ENCODE results near the gene CTDSPL.

CTDSPL gene

DNA sequence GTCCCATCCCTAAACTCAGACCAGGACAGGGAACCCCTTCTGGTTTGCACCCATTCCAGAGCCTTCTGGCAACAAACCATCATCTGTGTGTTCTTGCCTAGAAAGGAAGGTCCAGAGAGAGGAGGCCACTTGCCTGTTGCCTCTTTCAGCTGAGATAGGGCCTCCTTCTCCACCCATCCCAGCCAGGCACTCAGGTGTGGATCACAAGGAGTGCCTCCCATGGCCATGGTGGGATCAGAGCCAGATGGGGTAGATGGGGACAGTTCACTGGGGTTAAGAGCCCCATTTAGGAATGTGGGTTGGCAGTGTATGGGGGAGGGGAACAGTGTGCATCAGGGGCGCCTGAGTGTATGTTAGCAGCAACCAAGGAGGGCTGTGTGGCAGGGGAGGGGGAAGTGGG is 8.9 kb upstream of the CTDSPL start:
- intact Hi-C loops (cut with DNase I), result no loop called here
- DNase-seq, result no peak

DNA sequence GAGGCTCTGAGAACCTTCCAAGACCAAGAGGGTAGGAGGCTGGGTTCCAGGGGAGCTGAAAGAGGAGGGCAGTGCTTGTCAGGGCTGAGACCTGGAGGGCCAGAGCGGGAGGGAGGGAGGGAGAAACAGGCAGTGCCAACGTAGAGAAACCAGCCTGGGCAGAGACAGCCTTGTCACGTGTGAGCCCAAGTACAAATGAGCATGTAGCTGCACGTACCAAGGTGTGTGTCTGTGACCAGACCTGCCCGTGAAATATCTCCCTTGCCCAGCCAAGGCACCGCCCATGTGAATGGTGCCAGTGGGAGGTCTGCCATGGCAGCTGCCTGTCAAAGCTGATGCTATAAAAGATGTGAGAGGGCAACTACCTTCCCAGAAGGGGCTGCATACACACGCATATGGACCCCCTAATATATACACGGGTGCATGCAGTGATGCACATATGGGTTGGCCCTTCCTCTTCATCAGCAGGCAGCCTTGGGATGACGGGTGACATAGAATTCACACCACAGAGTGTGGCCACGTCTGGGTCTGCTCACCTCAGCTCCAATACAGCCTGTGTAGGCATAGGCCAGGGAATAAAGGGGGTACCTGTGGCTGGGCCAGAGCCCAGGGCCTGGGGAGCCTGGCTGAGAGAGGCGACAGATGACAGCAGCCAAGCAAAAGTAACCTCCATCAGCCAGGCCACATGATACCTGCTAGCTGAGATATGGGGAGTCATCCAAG is 7.8 kb upstream of the CTDSPL start:
- intact Hi-C loops (cut with DNase I), result loop anchor here (2.0 kb wide), 1 partner anchor 121 kb away; no protein-coding TSS in a partner anchor
- DNase-seq, result no peak

DNA sequence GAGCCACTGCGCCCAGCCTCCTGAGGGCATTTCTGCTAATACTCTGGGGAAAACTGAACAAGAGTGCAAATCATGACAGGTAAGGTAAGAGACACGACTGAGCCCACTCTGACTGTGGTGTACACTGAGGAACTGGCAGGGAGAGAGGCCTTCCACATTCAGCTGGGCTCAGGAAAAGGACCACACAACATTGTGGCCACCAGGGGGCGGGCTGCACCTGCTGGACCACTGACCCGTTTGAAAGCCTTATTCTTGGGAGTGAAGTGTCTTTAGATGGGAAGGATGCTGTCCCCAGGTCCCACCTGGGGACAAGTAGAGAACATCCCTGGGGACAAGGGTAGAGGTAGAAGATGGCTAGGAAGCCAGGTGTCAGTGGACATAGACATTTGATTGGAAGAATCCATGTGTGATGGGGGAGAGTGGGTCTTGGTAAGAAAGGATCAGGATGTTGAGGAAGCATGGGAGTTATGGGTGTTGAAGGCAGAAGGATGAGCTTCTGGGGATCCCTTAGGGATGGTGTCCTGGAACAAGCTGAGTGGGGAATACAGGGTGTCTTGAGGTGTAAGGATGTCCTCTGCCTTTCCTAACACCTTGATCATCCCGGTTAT is 6.2 kb upstream of the CTDSPL start:
- intact Hi-C loops (cut with DNase I), result loop anchor here (1.0 to 2.0 kb wide), 3 partner anchors 112 to 148 kb away; no protein-coding TSS in a partner anchor
- peak; percentile 75 to 98 (median 90) for DNase-seq

DNA sequence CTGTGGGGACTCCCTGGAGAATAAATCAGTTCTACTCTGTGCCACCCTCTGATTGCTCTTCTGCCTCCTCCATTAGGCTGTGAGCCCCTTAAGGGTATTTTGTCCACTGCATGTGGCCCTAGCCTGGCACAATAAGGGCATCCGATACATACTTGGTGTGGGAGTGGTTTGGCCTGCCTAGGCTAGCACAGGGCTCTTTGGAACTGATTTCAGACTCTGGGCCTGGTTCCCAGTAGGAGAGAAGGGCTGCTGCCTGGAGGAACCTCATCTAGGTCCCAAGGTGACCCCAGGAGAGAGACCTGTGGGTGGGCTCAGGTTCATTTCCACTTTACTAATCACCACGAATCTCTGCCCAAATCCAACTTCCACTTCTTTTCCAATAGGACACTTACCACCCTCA is 5.3 kb upstream of the CTDSPL start:
- intact Hi-C loops (cut with DNase I), result no loop called here
- peak in 1 of 10 donors; percentile 48 for DNase-seq

DNA sequence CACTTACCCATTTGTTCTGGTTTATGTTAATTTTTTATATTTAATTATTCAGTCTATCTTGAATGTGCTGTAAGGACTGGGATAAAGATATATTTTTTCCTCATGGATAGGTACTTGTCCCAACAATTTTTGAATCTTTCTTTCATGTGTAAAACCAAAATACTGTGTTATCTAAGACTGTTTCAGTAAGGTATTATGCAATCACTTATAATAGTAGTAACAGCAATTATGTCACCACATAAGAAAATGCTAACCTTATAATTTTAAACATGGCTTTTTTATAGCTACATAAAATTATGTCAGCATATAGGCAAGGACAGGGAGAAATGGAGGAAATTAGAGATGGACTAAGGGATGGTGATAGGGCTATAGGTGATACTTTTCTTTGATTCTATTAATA is 2.9 kb upstream of the CTDSPL start:
- no peak for DNase-seq
- intact Hi-C loops (cut with DNase I), result no loop called here

DNA sequence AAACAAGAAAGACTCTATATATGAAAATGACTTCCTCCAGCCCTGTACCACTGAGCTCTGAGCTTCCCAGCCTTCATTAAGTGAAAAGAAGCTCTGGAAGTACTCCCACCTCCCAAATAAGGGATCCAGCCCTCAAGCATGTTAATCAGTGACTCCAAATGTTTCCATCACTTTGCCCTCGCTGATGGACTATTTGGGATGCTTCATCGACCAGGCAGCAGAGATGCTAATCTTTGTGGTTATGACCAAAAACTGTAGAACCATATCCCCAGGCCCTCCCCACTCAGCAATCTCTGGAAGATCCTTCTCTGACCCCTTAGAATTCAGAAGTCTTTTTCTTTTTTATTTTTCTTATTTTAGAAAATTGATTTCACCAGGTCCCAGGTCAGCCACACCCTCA is 2.3 kb upstream of the CTDSPL start:
- no peak for DNase-seq
- intact Hi-C loops (cut with DNase I), result no loop called here

DNA sequence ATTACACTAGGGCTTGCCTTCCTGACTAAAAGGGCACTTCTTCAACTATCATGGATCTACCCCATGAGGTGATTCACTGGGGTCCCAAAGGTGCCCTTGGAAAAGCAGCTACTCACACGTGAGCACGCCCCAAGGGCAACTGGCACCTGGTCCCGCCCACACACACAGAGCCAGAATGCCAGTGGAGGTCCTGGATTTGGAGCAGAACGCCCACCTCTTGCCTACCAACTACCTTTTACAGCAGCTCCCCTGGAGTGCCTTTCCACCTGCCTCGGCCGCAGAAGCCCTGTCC is 1.8 kb upstream of the CTDSPL start:
- intact Hi-C loops (cut with DNase I), result no loop called here
- DNase-seq, result no peak

DNA sequence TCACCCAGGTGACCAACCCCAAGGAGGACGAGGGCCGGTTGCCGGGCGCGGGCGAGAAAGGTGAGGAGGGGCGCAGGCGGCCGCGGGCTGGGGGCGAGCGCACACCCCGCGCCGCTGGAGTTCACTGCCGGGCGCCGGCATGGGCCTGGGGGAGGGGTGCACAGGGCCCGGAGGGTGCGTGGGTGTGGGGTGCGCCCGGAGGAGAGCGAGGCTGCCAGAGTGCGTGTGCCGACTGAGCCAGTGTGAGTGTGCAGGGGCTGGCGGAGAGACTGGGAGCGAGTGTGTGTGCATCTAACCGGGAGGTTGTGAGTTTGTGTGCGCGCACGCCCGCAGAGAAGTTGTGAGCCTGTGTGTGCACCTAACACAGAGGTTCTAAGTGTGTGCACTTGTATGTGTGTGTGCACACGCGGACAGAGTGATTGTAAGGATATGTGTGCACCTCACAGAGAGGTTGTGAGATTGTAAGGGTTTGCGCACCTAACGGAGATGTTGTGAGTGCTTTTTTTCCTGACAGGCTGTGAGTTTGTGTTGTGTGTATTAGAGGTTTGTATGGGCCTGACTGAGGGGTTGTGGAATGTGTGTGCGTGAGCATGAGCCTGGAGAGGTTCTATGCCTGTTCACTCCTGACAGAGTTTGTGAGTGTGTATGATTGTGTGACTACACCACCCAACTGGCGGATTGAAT is 681 bp downstream of the CTDSPL start:
- intact Hi-C loops (cut with DNase I), result no loop called here
- peak in 8 of 10 donors; percentile 47 to 93 (median 56) for DNase-seq

DNA sequence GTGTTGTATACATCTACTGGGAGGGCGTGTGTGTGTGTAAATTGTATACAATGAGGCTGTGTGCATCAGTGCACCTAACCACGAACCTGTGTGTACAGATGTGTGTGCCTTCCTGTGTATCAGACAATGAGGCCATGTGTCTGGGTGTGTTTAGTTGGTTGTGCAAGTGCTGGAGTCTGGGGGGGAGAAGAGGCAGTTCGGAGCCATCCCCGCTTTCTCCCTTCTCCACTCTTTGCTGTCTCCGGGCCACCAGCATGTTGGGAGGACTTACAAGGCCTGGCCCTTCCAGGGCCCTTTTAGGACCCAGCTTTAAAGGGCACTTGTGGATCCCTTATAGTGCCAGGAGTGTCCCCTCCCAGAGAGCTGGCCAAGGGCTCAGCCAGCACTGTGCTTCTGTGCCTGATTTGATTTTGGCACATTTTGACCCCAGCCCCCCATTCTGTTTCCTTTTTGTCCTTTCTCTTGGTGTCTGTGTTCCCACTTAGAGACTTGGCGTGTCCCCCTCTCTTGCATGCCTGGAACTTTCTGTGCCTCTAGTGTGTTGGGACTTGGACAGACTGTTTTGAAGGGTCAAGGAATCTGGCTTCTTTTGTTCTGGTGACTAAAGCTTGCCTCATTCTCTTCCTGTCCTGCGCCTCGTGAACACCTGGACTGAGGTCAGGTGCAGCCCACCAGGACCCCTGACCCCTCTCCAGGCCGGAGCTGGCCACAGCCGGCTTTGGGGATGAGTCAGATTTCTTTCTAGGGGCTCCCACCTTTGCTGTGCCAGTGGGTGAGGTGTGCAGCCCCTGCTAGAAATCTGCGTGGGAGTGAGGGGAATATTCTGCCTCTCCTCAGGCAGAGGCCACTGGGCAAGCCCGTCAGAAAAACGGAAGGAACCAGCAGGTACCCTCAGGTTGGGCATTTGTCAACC is 1.5 kb downstream of the CTDSPL start:
- peak in 3 of 10 donors; percentile 72 to 83 (median 82) for DNase-seq
- intact Hi-C loops (cut with DNase I), result no loop called here

DNA sequence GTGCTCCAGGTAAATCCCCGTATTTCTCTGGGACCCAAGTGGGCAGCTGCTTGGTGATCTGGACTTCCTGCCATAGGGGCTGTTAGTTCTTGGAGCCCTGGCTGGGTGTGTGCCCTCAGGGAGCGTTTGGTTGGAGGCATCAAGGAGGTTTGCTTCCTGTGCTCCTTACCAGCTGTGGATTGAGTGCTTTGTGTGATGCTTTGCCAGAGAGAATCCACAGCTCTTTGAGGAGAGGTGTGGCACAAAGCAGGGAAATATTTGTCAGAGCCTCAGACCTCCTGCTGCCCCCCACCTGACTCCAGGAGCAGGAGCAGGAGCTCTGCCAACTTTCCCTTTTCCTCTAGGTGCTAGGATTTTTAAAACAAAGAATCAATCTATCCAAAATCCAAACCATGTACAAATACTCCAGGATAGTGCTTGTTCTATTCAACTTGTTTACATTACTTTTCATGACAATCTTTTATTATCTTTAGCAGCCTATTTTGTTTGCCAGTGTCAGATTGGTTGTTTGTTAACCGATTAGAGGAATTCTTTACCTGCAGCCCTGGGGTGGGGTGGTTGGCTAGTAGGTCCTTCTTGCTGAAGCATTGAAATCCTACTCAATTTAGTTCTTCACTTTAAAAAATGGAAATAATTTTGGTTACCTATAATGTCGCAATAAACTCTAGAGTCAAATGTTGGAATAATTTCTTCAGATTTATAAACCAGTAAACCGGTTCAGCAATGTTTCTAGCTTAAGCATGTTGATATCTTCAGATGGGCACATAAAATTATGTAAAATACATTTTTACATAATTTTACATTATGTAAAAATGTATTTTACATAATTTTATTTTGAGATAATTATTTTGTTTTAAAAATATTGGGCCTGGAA is 2.5 kb downstream of the CTDSPL start:
- DNase-seq, result peak in 1 of 10 donors; percentile 57
- intact Hi-C loops (cut with DNase I), result no loop called here

DNA sequence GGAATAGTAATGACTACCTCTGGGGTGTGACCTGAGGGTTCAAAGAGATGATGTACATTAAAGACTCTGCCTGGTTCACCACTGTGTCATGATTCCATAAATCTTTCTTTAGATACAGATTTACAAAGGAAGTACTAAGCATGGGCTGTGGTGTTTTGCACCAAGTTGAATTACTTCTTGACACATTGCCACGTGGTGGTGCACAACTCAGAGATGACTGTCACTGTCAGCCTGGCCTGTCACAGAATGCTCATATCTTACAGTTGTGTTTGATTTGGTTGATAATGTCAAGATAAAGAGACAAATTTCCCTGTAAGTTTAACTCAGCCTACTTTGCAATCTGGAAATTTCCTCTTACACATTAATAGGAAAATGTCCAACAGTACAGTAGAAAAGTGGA is 3.2 kb downstream of the CTDSPL start:
- intact Hi-C loops (cut with DNase I), result no loop called here

DNA sequence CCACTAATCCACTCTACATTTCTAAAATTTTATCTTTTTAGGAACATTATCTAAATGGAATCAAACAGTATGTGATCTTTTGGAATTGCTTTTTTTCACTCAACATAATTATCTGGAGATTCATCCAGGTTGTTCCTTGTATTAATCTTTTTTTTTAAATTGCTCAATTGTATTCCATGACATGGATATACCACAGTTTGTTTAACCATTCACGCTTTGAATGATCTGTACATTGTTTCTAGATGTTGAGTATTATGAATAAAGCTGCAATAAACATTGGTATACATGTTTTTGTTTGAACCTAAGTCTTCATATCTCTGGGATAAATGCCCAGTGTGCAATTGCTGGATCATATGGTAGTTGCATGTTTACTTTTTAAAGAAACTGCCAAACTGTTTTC is 5.5 kb downstream of the CTDSPL start:
- DNase-seq, result no peak
- intact Hi-C loops (cut with DNase I), result no loop called here

More for the DNA sequence above, 3.2 kb downstream of the CTDSPL start:
- peak in 1 of 10 donors; percentile 35 for DNase-seq

DNA sequence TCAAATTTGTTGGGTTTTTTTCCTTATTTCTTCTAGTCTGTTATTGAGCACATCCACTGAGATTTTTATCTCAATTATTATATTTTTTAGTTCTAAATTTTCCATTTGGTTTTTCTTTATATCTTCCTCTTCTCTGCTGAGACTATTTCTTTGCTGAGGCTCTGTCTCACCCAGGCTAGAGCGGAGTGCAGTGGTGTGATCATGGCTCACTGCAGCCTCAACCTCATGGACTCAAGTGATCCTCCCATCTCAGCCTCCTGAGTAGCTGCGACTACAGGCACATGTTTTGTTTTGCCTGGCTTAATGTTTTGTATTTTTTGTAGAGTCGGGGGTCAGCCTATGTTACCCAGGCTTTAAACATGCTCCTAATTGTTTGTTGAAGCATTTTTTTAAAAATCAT is 10.2 kb downstream of the CTDSPL start:
- intact Hi-C loops (cut with DNase I), result no loop called here
- DNase-seq, result no peak

DNA sequence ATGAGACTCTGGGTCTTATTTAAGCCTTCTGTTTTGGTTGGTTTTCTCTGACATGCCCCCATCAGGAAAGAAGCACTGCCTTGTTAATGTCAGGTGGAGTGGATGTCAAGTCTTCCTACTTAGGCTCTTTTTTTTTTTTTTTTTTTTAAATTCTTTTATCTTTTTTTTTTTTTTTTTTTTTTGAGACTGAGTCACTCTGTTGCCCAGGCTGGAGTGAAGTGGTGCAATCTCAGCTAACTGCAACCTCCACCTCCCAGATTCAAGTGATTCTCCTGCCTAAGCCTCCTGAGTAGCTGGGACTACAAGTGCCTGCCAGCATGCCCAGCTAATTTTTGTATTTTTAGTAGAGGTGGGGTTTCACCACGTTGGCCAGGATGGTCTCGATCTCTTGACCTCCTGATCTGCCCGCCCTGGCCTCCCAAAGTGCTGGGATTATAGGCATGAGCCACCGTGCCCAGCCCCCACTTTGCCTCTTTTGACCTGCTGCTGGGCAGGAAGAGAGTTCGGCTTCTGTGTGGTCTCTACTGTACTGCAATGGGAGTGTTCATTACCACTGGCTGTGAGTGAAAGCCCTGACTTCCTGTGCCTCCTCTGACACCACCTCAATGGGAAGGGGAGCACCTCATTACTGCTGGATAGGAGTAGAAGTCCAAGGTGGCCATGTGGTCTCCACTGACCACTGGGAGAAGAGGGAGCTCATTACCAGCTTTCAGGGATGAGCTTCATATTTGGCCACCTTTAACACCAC is 10.9 kb downstream of the CTDSPL start:
- intact Hi-C loops (cut with DNase I), result no loop called here
- no peak for DNase-seq

DNA sequence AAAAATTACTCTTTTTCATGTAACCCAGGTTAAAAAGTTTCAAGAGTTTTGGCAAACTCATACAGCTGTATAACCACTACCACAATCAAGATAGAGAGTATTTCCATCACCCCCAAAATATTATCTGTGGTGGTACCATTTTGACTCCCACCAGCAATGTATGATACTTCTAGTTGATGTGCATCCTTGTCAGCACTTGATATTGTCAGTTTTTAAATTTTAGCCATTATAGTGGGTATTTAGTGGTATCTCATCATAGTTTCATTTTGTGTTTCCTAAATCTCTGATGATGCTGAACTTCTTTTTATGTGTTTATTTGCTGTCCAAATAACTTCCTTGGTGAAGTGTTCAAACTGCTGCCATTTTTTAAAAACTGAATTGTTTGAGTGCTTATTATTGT is 14.6 kb downstream of the CTDSPL start:
- no peak for DNase-seq
- intact Hi-C loops (cut with DNase I), result no loop called here

DNA sequence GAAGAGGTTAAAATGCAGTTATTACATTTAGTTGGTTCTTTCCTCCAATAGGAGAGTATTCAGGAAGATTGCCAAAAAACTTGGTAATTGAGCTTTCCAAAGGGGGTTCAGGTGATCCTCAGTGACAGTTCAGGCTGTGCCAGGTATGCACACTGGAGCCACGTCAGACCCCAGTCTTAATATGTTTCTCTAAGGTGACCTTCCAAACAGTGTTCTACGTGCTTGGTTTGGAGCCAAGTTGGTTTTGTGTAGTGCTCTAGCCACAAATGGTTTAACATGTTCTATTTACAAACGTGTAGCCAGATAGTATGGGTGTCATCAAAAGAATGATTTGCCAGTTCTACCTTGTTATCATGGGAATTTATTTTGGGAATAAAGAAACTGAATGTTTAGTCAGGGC is 21.0 kb downstream of the CTDSPL start:
- intact Hi-C loops (cut with DNase I), result no loop called here
- no peak for DNase-seq

DNA sequence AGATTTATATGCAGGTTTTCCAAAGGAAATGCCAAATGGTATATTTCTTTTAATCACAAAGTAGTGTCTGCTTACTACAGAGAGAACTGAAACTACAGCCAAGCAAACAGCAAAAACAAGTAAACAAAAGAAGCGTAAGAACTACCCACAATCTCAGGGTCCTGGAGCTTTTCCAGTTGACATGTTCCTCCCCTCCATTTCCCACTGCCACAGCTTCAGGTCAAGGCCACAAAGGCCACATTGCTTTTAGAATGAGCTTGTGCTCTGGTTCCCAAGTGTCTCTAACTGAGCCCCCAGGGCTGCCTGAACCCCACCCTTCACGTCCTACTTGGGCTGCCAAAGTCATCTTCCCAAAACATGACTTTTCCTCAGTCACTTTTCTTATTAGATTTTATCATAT is 24.1 kb downstream of the CTDSPL start:
- intact Hi-C loops (cut with DNase I), result no loop called here
- DNase-seq, result no peak

DNA sequence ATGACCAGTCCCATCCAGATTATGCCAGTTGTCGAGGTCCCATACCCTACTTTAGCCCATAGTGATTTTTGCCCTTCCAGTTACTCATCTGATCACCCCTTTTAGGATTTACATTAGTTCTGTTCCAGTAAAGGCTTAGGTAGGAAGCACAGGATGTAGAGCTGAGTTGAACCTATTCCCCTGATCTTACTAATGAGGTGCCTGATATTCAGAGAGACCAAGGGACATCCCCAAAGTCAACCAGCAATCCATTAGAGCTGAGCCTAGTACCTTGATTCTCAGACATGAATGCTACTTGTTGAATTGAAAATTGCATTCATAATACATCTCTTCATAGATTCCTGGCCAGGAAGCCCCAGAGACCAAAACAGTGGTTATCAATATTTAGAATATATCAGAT is 24.7 kb downstream of the CTDSPL start:
- intact Hi-C loops (cut with DNase I), result no loop called here
- DNase-seq, result no peak

DNA sequence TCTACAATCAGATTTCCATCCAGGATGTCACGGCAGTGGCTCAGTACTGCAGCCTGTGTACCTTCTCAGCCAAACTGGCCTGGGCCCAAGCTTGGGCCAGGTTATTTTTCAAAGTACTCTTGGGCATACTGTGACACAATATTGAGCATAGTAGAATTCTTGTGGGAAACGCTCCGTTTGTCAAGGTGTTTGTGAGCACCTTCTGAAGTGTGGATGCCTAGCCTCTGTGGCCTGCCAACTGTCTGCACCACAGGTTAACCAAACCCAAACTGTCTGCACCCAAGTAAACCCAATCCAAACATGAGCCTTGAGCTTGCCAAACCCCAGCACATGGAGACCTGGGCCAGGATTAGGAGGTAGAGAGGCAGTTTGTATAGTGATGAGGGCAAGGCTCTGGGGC is 25.4 kb downstream of the CTDSPL start:
- peak in 1 of 10 donors; percentile 59 for DNase-seq
- intact Hi-C loops (cut with DNase I), result no loop called here

Data from posterior cingulate gyrus (tissue), 11 donors.